Activated CD4-positive, alpha-beta T cell treated with anti-CD3 and anti-CD28 coated beads for 36 hours (primary cell): ENCODE results near the gene MYO3B. TPM values are rescaled to one million over a fixed set of nuclear protein-coding genes. Genes with fewer than 3 reads are reported as not detected.

Source experiments
- ATAC-seq: fragments of 200-7000 bp; cut with Tn5 transposase; one replicate; pipeline ENCODE4 v1.10.0; 2021; ENCODE audit warnings: mild to moderate bottlenecking, moderate library complexity
- CTCF ChIA-PET: fragments of 350-600 bp; sonication (Branson Sonifier 250); formaldehyde crosslinking; loops from one replicate; lab custom pipeline; 2021; ENCODE audit warnings: antibody characterized with exemption; lab: Charles Lee
- POLR2A ChIA-PET: fragments of 350-600 bp; sonication (Branson Sonifier 250); formaldehyde crosslinking; loops from one replicate; lab custom pipeline; 2021; ENCODE audit warnings: antibody characterized with exemption, inconsistent platforms; lab: Charles Lee
- DNase-seq: peaks from one replicate; pipeline ENCODE4 v3.0.0-alpha.2; 2020
- H3K27ac Mint-ChIP-seq: one replicate; pipeline ENCODE4 v1.8.0; 2021; ENCODE audit warnings: mixed read lengths
- H3K27me3 Mint-ChIP-seq: one replicate; pipeline ENCODE4 v1.8.0; 2021; ENCODE audit warnings: mixed read lengths
- H3K36me3 Mint-ChIP-seq: one replicate; pipeline ENCODE4 v1.8.0; 2021; ENCODE audit warnings: low read depth, mixed read lengths
- H3K4me1 Mint-ChIP-seq: one replicate; pipeline ENCODE4 v1.8.0; 2021; ENCODE audit warnings: mixed read lengths
- H3K4me3 Mint-ChIP-seq: one replicate; pipeline ENCODE4 v1.8.0; 2021; ENCODE audit warnings: mild to moderate bottlenecking, moderate library complexity, mixed read lengths
- H3K9me3 Mint-ChIP-seq: one replicate; pipeline ENCODE4 v1.8.0; 2021; ENCODE audit warnings: low read depth, mixed read lengths
- intact Hi-C, 2 experiments: fragments of 100-400 bp; cut with DNase I in 1 of 2; cut with micrococcal nuclease in 1 of 2; formaldehyde crosslinking; loops; one replicate each; pipeline versions ENCODE4 v1.14.2 to v1.15.1; 2022 to 2024; cut with DNase I, micrococcal nuclease
- total RNA-seq, 2 experiments: library from RNA; stranded (reverse); gene quantifications; one replicate each; pipeline ENCODE4 v1.2.3, GENCODE V29; 2021

Gene MYO3B
- total RNA-seq, 2 experiments from 2014 or later = 0.97 to 1.2 TPM

GRCh38 chr2:170503563-170503962 is 325.6 kb downstream of the MYO3B start:
- peaks cover 22% of the 10 kb centered on the region for H3K4me1 Mint-ChIP-seq
- intact Hi-C loops = no loop called here
- no peaks in the 10 kb centered on the region for H3K9me3 Mint-ChIP-seq
- POLR2A ChIA-PET = no interaction called here
- no peak for ATAC-seq
- no peaks in the 10 kb centered on the region for H3K36me3 Mint-ChIP-seq
- DNase-seq = no peak
- CTCF ChIA-PET = no interaction called here
- no peak overlapping the region for H3K27ac Mint-ChIP-seq
- peaks cover 5% of the 10 kb centered on the region for H3K27me3 Mint-ChIP-seq
- no peak overlapping the region for H3K4me3 Mint-ChIP-seq

GRCh38 chr2:170503971-170504809 is 326.2 kb downstream of the MYO3B start:
- ChIA-PET CTCF (interaction anchor here (0.6 to 0.7 kb wide), 4 partner anchors 19 to 537 kb away, joined by 3 to 4 read pairs (median 3); no protein-coding TSS in a partner anchor), POLR2A (no interaction called here)
- H3K27me3 Mint-ChIP-seq = peaks cover 5% of the 10 kb centered on the region
- no peak overlapping the region for H3K27ac Mint-ChIP-seq
- ATAC-seq (no peak), DNase-seq (no peak)
- H3K4me1 Mint-ChIP-seq = peaks cover 26% of the 10 kb centered on the region
- intact Hi-C loops = no loop called here
- no peaks in the 10 kb centered on the region for H3K36me3 Mint-ChIP-seq
- no peaks in the 10 kb centered on the region for H3K9me3 Mint-ChIP-seq
- no peak overlapping the region for H3K4me3 Mint-ChIP-seq

GRCh38 chr2:170504810-170505145 is 326.8 kb downstream of the MYO3B start:
- ChIA-PET POLR2A (no interaction called here), CTCF (interaction anchor here (0.6 to 0.7 kb wide), 5 partner anchors 19 to 1048 kb away, joined by 3 to 4 read pairs (median 3); no protein-coding TSS in a partner anchor)
- DNase-seq = no peak
- Mint-ChIP-seq H3K27ac (no peak overlapping the region), H3K4me1 (peaks cover 27% of the 10 kb centered on the region), H3K9me3 (no peaks in the 10 kb centered on the region), H3K27me3 (peaks cover 5% of the 10 kb centered on the region), H3K36me3 (no peaks in the 10 kb centered on the region), H3K4me3 (no peak overlapping the region)
- intact Hi-C loops = no loop called here
- no peak for ATAC-seq

GRCh38 chr2:170505631-170506275 is 327.8 kb downstream of the MYO3B start:
- ChIA-PET CTCF (no interaction called here), POLR2A (no interaction called here)
- no peak overlapping the region for H3K4me3 Mint-ChIP-seq
- no peak for DNase-seq
- ATAC-seq = no peak
- peaks cover 5% of the 10 kb centered on the region for H3K27me3 Mint-ChIP-seq
- no peak overlapping the region for H3K27ac Mint-ChIP-seq
- intact Hi-C loops = no loop called here
- H3K4me1 Mint-ChIP-seq = peaks cover 29% of the 10 kb centered on the region
- no peaks in the 10 kb centered on the region for H3K9me3 Mint-ChIP-seq
- no peaks in the 10 kb centered on the region for H3K36me3 Mint-ChIP-seq

GRCh38 chr2:170509452-170510193 is 331.7 kb downstream of the MYO3B start:
- H3K4me1 Mint-ChIP-seq = peaks cover 29% of the 10 kb centered on the region
- no peaks in the 10 kb centered on the region for H3K36me3 Mint-ChIP-seq
- H3K9me3 Mint-ChIP-seq = no peaks in the 10 kb centered on the region
- H3K27ac Mint-ChIP-seq = no peak overlapping the region
- no peak overlapping the region for H3K4me3 Mint-ChIP-seq
- H3K27me3 Mint-ChIP-seq = peaks cover 2% of the 10 kb centered on the region
- peak; percentile 74 for ATAC-seq
- ChIA-PET POLR2A (no interaction called here), CTCF (interaction anchor here (1.0 to 1.1 kb wide), 2 partner anchors 58 to 100 kb away, joined by 3 read pairs; no protein-coding TSS in a partner anchor)
- intact Hi-C loops = no loop called here
- DNase-seq = peak; percentile 52

- Mint-ChIP-seq H3K4me1 (peaks cover 18% of the 10 kb centered on the region), H3K27me3 (peaks cover 3% of the 10 kb centered on the region), H3K27ac (no peak overlapping the region), H3K36me3 (no peaks in the 10 kb centered on the region), H3K4me3 (no peak overlapping the region), H3K9me3 (no peaks in the 10 kb centered on the region)
- CTCF ChIA-PET = interaction anchor here (0.7 kb wide), 1 partner anchor 17 kb away, joined by 3 read pairs; no protein-coding TSS in a partner anchor
- POLR2A ChIA-PET = no interaction called here
- intact Hi-C loops = no loop called here
- no peak for ATAC-seq
- no peak for DNase-seq
These were observed 334.3 kb downstream of the MYO3B start for GRCh38 chr2:170512266-170512665.

- CTCF ChIA-PET = interaction anchor here (1.4 kb wide), 1 partner anchor 105 kb away, joined by 3 read pairs; no protein-coding TSS in a partner anchor
- no peak for ATAC-seq
- Mint-ChIP-seq H3K27me3 (peaks cover 2% of the 10 kb centered on the region), H3K36me3 (no peaks in the 10 kb centered on the region), H3K9me3 (no peaks in the 10 kb centered on the region), H3K27ac (no peak overlapping the region), H3K4me3 (no peak overlapping the region), H3K4me1 (peaks cover 3% of the 10 kb centered on the region)
- POLR2A ChIA-PET = no interaction called here
- intact Hi-C loops = no loop called here
- DNase-seq = no peak
These were observed 336.2 kb downstream of the MYO3B start for GRCh38 chr2:170514140-170514539.

- CTCF ChIA-PET = no interaction called here
- Mint-ChIP-seq H3K4me1 (no peaks in the 10 kb centered on the region), H3K4me3 (no peak overlapping the region), H3K36me3 (no peaks in the 10 kb centered on the region), H3K9me3 (no peaks in the 10 kb centered on the region), H3K27me3 (peaks cover 2% of the 10 kb centered on the region), H3K27ac (no peak overlapping the region)
- POLR2A ChIA-PET = no interaction called here
- ATAC-seq (no peak), DNase-seq (no peak)
- intact Hi-C loops = no loop called here
These were observed 339.6 kb downstream of the MYO3B start for GRCh38 chr2:170517538-170517937.

- Mint-ChIP-seq H3K9me3 (no peaks in the 10 kb centered on the region), H3K36me3 (no peaks in the 10 kb centered on the region), H3K4me3 (no peak overlapping the region), H3K27me3 (peaks cover 2% of the 10 kb centered on the region), H3K27ac (no peak overlapping the region), H3K4me1 (no peaks in the 10 kb centered on the region)
- intact Hi-C loops = no loop called here
- POLR2A ChIA-PET = no interaction called here
- CTCF ChIA-PET = interaction anchor here (0.6 kb wide), 1 partner anchor 9 kb away, joined by 3 read pairs; no protein-coding TSS in a partner anchor
- DNase-seq (no peak), ATAC-seq (no peak)
These were observed 341.0 kb downstream of the MYO3B start for GRCh38 chr2:170518911-170519310.

- CTCF ChIA-PET = interaction anchor here (0.5 to 1.3 kb wide), 4 partner anchors 9 to 711 kb away, joined by 3 read pairs; no protein-coding TSS in a partner anchor
- DNase-seq (no peak), ATAC-seq (no peak)
- H3K9me3 Mint-ChIP-seq = no peaks in the 10 kb centered on the region
- H3K27ac Mint-ChIP-seq = no peak overlapping the region
- POLR2A ChIA-PET = interaction anchor here (0.6 kb wide), 1 partner anchor 48 kb away, joined by 5 read pairs; no protein-coding TSS in a partner anchor
- no peak overlapping the region for H3K4me3 Mint-ChIP-seq
- H3K27me3 Mint-ChIP-seq = peaks cover 2% of the 10 kb centered on the region
- no peaks in the 10 kb centered on the region for H3K4me1 Mint-ChIP-seq
- no peaks in the 10 kb centered on the region for H3K36me3 Mint-ChIP-seq
- intact Hi-C loops = no loop called here
These were observed 343.4 kb downstream of the MYO3B start for GRCh38 chr2:170521299-170521698.

- CTCF ChIA-PET = interaction anchor here (0.6 to 0.7 kb wide), 3 partner anchors 19 to 751 kb away, joined by 3 to 4 read pairs (median 4); no protein-coding TSS in a partner anchor
- Mint-ChIP-seq H3K4me3 (no peak overlapping the region), H3K36me3 (no peaks in the 10 kb centered on the region), H3K27ac (no peak overlapping the region), H3K4me1 (no peaks in the 10 kb centered on the region), H3K27me3 (peaks cover 3% of the 10 kb centered on the region), H3K9me3 (no peaks in the 10 kb centered on the region)
- intact Hi-C loops = no loop called here
- DNase-seq = no peak
- POLR2A ChIA-PET = no interaction called here
- ATAC-seq = no peak
These were observed 345.6 kb downstream of the MYO3B start for GRCh38 chr2:170523506-170523905.
